NT2/D1 (cell line): ENCODE measurements around the gene DEPDC1.

Experiments
- SUZ12 ChIP-seq: IDR thresholded peaks from 2 replicates; pipeline ENCODE4 v1.6.1; 2011; ENCODE audit not compliant: insufficient read length, insufficient read depth; ENCODE audit errors: extremely low read depth
- YY1 ChIP-seq: IDR thresholded peaks from 2 replicates; pipeline ENCODE4 v1.6.1; 2011; ENCODE audit not compliant: insufficient read length, insufficient read depth
- ZNF274 ChIP-seq: IDR thresholded peaks from 2 replicates; pipeline ENCODE4 v1.6.1; 2011; ENCODE audit warnings: mild to moderate bottlenecking, low read depth, low read length

GRCh38 chr1:68481041-68481440, 15.8 kb downstream of the DEPDC1 start:
- TF ChIP-seq ZNF274 = no peak
- TF ChIP-seq SUZ12 = no peak
- no peak for TF ChIP-seq YY1
